ENCODE data around the gene REEP3.

- TF ChIP-seq EZH2 (IDR thresholded peaks at IDR 0.05; ENCODE audit: borderline replicate concordance, low read length) = no peak
- no peak for TF ChIP-seq CTCF (conservative IDR thresholded peaks at IDR 0.05 in 1 of 2, IDR thresholded peaks at IDR 0.05 in 1 of 2; ENCODE audit: extremely low read depth in 1 of 2, insufficient read depth in 1 of 2, low read depth in 1 of 2, low read length in 2 of 2)
These were observed 64.8 kb downstream of the REEP3 start for GRCh38 chr10:63586043-63586442.
